ENCODE measurements around the gene DNAI2. TPM values are rescaled to one million over a fixed set of nuclear protein-coding genes. Genes with fewer than 3 reads are reported as not detected.
A peak's percentile ranks its signal among the peaks of the same experiment; 100 is the strongest.

The DNAI2 gene
- total and polyA plus RNA-seq, 9 of the 15 experiments (the other 6 are each of a cell fraction or from before 2014, with no cell fraction given): not detected

- no peak for DNase-seq (ENCODE audit: extremely low read depth in 1 of 4, low spot score in 3 of 4)
- H3K27me3 ChIP-seq (ENCODE audit: control insufficient read depth in 2 of 2, insufficient read depth in 2 of 2, low read length in 2 of 2): peaks cover 31 to 82% of the 10 kb centered on the region in 2 experiments
- no peak overlapping the region for H3K4me3 ChIP-seq
- H3K79me2 ChIP-seq (ENCODE audit: control insufficient read depth, insufficient read depth, low read length): no peaks in the 10 kb centered on the region
- peaks cover 0 to 14% of the 10 kb centered on the region in 2 experiments; a peak in 2 of 5 replicates for H3K4me1 ChIP-seq (replicated peaks in 1 of 2; ENCODE audit: control insufficient read depth in 2 of 2, insufficient read depth in 2 of 2, low read length in 2 of 2)
- 0 out of 4 replicates have a peak, but pooled peaks of 1 of the 2 experiments have one; percentile 21 for TF ChIP-seq RCOR1 (IDR thresholded peaks at IDR 0.05; ENCODE audit: borderline replicate concordance in 1 of 2, low read depth in 2 of 2, low read length in 2 of 2)
- TF ChIP-seq FOXK2 (conservative IDR thresholded peaks at IDR 0.05 in 1 of 2, IDR thresholded peaks at IDR 0.05 in 1 of 2; ENCODE audit: low read depth in 2 of 2): no peak
- H3K9me1 ChIP-seq (ENCODE audit: control insufficient read depth, insufficient read depth, low read length): no peaks in the 10 kb centered on the region
- 5% methylated on average over 8 of the region's 9 CpGs for WGBS (ENCODE audit: insufficient coverage, low coverage, missing lambda C conversion rate)
- in situ Hi-C loops (cut with MboI): no loop called here
- ATAC-seq: no peak
- peaks cover 27% of the 10 kb centered on the region for H4K20me1 ChIP-seq (replicated peaks; ENCODE audit: control insufficient read depth, insufficient read depth, low read length)
- H2AFZ ChIP-seq (ENCODE audit: low read depth, low read length): no peak overlapping the region
- FAIRE-seq: no peak
- H3K27ac ChIP-seq (ENCODE audit: extremely low read depth, low read depth, low read length): no peak overlapping the region
- H3K36me3 ChIP-seq (ENCODE audit: control insufficient read depth, insufficient read depth, low read length): no peaks in the 10 kb centered on the region
- ChIA-PET CTCF (ENCODE audit: low intra/inter-chr PET ratio) (no interaction called here), POLR2A (interaction anchor here (0.6 to 0.9 kb wide), 2 partner anchors 9 to 36 kb away, joined by 3 to 4 read pairs; no protein-coding TSS in a partner anchor)
- no peaks in the 10 kb centered on the region for H3K9me3 ChIP-seq (replicated peaks; ENCODE audit: control insufficient read depth, insufficient read depth, low read depth, low read length)
- H3K4me2 ChIP-seq (ENCODE audit: insufficient read depth, low read length): no peak overlapping the region
- no peak overlapping the region for H3K9ac ChIP-seq (ENCODE audit: insufficient read depth in 1 of 2, low read depth in 2 of 2, low read length in 2 of 2)
- no TSS peak for BruUV-seq (replicated peaks)
- intact Hi-C loops (cut with micrococcal nuclease): no loop called here
Observed at GRCh38 chr17:74343526-74344284, 69.7 kb downstream of the DNAI2 start.

- H3K79me2 ChIP-seq (ENCODE audit: control insufficient read depth, insufficient read depth, low read length): no peaks in the 10 kb centered on the region
- H3K27ac ChIP-seq (ENCODE audit: extremely low read depth, low read depth, low read length): no peak overlapping the region
- no peak for DNase-seq (ENCODE audit: extremely low read depth in 1 of 4, low spot score in 3 of 4)
- no peak overlapping the region; a peak in 1 of 4 replicates for H3K9ac ChIP-seq (ENCODE audit: insufficient read depth in 1 of 2, low read depth in 2 of 2, low read length in 2 of 2)
- H3K36me3 ChIP-seq (ENCODE audit: control insufficient read depth, insufficient read depth, low read length): no peaks in the 10 kb centered on the region
- H3K9me3 ChIP-seq (replicated peaks; ENCODE audit: control insufficient read depth, insufficient read depth, low read depth, low read length): no peaks in the 10 kb centered on the region
- ChIA-PET CTCF (ENCODE audit: low intra/inter-chr PET ratio) (no interaction called here), POLR2A (interaction anchor here (0.6 kb wide), 1 partner anchor 66 kb away, joined by 3 read pairs; no protein-coding TSS in a partner anchor)
- ATAC-seq: no peak
- H3K4me3 ChIP-seq: no peak overlapping the region
- peaks cover 0 to 19% of the 10 kb centered on the region in 2 experiments; a peak in 2 of 5 replicates for H3K4me1 ChIP-seq (replicated peaks in 1 of 2; ENCODE audit: control insufficient read depth in 2 of 2, insufficient read depth in 2 of 2, low read length in 2 of 2)
- in situ Hi-C loops (cut with MboI) (loop anchor here (5.0 kb wide), 1 partner anchor 42 kb away; no protein-coding TSS in a partner anchor), intact Hi-C loops (cut with micrococcal nuclease) (no loop called here)
- no peak for FAIRE-seq
- no TSS peak for BruUV-seq (replicated peaks)
- H2AFZ ChIP-seq (ENCODE audit: low read depth, low read length): no peak overlapping the region
- H4K20me1 ChIP-seq (replicated peaks; ENCODE audit: control insufficient read depth, insufficient read depth, low read length): peaks cover 27% of the 10 kb centered on the region
- H3K9me1 ChIP-seq (ENCODE audit: control insufficient read depth, insufficient read depth, low read length): no peaks in the 10 kb centered on the region
- H3K27me3 ChIP-seq (ENCODE audit: control insufficient read depth in 2 of 2, insufficient read depth in 2 of 2, low read length in 2 of 2): peaks cover 39 to 82% of the 10 kb centered on the region in 2 experiments
- H3K4me2 ChIP-seq (ENCODE audit: insufficient read depth, low read length): no peak overlapping the region
- WGBS (ENCODE audit: insufficient coverage, low coverage, missing lambda C conversion rate): 20% methylated on average over 15 of the region's 21 CpGs
- TF ChIP-seq GTF2A2 (tag; IDR thresholded peaks at IDR 0.05): no peak
- no peak for TF ChIP-seq BRD4 (IDR thresholded peaks at IDR 0.05)
- TF ChIP-seq FOXA3 (CRISPR knock-in tag; conservative IDR thresholded peaks at IDR 0.05 in 1 of 2, IDR thresholded peaks at IDR 0.05 in 1 of 2): no peak
- TF ChIP-seq THAP7 (CRISPR knock-in tag; IDR thresholded peaks at IDR 0.05): no peak
- TF ChIP-seq ZFP36 (IDR thresholded peaks at IDR 0.05; ENCODE audit: low read depth, low read length, partially characterized antibody): no peak
- no peak for TF ChIP-seq ZNF780A (CRISPR knock-in tag; IDR thresholded peaks at IDR 0.05)
- TF ChIP-seq TEAD2 (tag; IDR thresholded peaks at IDR 0.05): no peak
- TF ChIP-seq ZNF316 (IDR thresholded peaks at IDR 0.05): no peak
- no peak for TF ChIP-seq TBP (optimal IDR thresholded peaks at IDR 0.05; ENCODE audit: low read depth, low read length)
- no peak for TF ChIP-seq PYGO2 (tag; IDR thresholded peaks at IDR 0.05)
- TF ChIP-seq ETS2 (tag; IDR thresholded peaks at IDR 0.05; ENCODE audit: borderline replicate concordance, poor library complexity, severe bottlenecking): no peak
- TF ChIP-seq SPI1 (IDR thresholded peaks at IDR 0.05; ENCODE audit: borderline replicate concordance, low read depth, low read length): no peak
- no peak for TF ChIP-seq ZNF354B (CRISPR knock-in tag; IDR thresholded peaks at IDR 0.05)
Observed at GRCh38 chr17:74344658-74345057, 70.6 kb downstream of the DNAI2 start.

Data from K562 (cell line).